AG08396 (cell line): ENCODE measurements around the gene ISG15.
"Not testable (repeated sequence)": the region's sequence is repeated elsewhere in the genome, so short reads cannot be mapped to it uniquely, and the experiment has no call there.

Source experiments
- DNase-seq: peaks from one replicate; pipeline ENCODE4 v3.0.0; 2012; ENCODE audit warnings: low spot score, mixed read lengths

Gene ISG15

DNA sequence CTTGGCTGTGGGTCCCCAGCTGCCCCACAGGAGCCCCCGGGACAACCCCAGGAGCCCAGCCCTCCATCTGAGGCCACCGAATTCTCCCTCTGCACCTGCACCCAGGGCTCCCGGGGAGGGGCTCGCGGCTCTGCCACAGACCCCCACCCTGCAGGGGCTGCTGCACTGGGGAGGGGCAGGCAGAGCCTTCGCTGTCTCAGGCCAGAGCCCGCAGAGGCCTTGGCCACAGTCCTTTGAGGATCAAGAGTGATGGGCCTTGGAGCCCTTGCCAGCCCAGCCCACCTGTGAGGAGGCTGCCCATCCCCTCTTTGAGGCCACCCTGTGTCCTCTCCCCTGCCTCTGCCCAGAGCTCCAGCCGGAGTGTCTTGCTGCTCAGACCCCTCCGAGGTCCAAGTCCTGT lies 37.9 kb upstream of the ISG15 start:
- no peak for DNase-seq

DNA sequence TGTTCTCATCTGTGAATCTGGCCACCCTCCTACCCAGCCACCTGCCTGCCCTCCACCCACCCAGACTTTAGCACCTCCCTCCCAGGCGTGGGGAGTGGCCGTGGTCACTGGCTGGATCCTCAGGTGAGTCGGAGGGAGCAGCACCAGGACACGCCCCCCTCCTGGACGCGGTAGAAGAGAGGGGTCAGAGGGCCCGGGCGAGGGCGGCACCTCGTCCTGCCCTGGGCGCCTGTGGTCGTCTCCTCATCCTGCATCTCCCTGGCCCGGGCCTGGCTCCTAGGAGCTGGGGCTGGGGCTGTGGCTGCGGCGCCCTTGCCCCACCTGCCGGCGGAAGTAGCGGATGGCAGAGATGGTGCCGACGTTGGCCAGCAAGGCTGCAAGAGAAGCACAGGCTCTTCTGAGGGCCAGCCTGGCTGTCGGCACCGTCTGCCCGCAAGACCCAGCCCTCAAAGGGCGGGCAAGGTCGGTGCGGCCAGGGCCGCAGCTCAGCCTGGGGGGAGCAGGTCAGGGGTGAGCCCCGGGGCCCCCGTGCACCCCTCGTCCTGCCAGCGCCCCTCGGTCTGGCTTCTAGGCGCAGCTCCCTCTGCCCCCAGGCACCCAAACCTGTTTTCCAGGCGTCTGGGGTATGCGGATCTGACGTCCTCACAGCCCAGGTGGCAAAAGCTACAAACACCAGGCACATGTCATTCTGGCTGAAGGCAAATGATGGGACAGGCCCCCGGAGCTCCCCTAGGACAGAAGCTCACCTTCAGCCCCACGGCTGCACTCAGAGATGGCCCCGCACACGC lies 37.2 kb upstream of the ISG15 start:
- DNase-seq, result peak; percentile 90

DNA sequence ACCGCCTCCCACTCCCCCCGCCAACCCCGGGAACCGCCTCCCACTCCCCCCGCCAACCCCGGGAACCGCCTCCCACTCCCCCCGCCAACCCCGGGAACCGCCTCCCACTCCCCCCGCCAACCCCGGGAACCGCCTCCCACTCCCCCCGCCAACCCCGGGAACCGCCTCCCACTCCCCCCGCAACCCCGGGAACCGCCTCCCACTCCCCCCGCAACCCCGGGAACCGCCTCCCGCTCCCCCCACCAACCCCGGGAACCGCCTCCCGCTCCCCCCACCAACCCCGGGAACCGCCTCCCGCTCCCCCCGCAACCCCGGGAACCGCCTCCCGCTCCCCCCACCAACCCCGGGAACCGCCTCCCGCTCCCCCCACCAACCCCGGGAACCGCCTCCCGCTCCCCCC lies 36.5 kb upstream of the ISG15 start:
- DNase-seq, result not testable (repeated sequence)

DNA sequence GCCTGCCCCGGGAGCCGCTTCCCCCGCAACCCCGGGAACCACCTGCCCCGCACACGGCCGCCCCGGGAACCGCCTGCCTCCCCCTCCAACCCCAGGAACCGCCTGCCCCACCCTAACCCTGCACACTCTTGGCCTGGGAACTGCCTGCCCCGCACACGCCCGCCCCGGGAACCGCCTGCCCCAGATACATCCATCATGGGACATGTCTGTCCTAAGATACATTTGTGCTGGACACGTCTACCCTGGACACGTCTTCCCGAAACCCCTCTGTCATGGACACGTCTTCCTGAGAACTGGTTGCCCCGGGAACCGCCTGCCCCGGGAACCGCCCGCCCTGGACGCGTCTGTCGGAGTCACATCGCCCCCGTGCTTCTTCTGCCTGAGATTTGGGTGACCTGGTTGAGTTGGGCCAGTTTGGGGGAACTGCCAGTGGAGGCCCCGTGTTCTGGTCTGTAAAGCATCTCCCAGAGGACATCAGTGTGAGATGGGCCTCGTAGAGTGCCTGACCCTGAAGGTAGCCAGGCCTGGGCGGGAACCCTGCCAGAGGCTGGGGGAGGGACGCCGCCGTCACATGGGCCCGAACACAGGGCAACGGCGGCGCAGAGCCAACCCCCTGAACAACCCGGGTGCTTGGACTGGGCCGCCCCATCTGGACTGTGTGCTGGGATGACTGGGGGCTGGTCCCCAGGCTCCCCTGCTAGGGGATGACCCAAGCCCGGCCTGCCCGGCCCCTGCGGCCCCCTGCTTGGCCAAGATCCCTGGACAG lies 35.0 kb upstream of the ISG15 start:
- no peak for DNase-seq

DNA sequence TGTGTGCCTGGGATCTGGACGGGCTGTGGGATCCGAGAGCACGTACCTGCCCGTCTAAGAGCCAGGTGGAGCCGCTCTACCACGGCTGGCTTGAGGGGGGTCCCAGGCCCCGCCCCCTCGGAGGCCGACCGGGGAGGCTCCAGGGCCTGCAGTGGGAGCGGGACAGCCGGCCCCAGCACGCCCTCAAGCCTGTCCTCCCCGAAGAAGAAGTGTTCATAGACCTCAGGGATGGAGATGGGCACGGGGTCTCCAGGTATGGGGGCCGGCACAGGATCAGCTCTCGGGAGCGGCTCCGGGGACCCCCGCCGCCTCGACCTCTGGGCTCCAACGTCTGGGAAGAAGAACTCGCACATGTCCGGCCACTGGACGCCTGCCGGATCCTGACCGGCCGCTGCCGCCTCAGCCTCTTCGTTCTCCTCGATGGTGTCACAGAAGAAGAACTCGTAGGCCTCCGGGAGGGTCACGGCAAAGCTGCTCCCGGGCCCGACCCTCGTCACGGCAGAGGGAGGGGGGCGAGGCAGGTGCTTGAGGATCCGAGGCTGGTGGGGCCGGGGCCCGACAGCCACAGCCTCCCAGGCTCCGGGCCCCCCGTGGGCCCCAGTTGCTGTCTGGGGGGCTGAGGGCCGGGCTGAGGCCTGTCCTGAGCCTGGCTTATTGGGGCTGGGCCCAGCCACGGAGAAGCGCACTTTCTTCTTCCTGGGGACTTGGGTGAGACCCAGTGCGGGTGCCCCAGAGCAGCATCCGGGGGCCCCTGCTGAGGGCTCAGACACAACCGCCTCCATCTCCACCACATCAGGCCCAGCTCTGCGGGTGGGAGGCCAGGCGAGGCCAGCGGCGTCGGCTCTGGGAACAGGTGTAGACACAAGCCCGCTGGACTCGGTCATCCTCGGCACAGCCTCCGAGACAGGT lies 34.2 kb upstream of the ISG15 start:
- no peak for DNase-seq

DNA sequence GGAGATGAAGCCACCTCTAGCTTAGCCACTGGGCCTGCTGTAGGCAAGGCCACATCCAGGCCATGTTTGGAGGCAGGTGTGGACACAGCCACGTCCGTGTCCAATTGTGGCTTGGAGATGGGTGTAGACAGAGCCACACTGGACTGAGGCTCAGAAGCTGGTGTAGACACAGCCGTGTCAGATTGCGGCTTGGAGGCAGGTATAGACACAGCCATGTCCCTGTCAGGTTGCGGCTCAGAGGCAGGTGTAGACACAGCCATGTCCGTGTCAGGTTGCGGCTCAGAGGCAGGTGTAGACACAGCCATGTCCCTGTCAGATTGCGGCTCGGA lies 33.6 kb upstream of the ISG15 start:
- no peak for DNase-seq

DNA sequence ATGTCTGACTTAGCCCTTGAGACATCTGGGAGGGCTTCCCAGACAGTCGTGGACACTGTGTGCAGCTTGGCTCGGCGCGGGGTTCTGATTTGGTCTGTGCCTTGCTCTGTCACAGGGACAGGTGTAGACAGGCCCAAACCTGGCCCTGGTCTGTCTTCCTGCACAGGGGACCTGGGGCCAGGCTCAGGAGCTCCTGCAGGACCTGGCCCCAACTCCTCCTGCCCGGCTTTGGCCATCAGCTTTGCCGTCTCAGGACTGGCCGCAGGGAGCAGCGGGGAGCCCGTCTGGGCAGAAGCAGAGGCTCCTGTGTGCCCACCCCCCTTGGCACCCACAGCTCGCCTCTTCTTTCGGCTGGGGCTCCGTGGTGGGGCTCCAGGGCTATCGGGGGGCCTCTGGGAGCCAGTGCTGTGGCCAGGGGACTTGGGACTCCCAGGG lies 33.1 kb upstream of the ISG15 start:
- DNase-seq, result no peak

DNA sequence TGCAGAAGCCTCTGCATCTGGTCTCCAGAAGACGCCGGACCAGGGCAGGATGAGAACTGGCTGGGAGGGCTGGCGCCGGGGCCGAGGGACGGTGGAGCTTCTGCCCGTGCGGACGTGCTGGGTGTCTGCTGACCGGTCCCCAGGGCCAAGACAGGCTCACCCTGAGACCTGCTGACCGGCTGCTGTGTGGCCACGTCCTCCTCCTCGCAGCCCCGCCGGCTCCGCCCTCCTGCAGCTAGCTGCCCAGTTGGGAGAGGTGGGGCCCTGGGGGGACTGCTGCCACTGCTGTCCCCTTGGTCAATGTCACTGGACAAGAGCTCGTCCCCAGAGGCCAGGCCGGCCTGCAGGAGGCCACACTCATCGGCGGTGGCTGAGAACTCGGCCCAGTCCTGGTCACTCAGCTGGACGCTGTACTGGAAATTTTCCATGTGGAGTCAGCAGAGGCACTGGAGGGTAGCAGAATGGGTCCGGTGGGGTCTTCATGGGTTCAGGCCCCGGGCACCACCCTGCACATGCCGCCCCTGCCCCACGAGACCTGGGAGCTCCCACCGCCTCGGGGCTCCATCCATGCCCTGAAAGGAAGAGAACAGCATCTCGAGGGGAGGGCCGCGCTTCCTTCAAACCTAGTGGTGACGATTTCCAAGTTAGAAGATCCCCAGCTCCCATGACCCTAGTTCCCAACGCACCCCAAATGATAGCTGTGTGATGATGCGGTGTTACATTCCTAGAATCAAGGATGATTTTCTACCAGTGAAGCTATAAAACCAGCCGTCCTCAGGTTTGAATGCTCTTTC lies 32.5 kb upstream of the ISG15 start:
- no peak for DNase-seq

DNA sequence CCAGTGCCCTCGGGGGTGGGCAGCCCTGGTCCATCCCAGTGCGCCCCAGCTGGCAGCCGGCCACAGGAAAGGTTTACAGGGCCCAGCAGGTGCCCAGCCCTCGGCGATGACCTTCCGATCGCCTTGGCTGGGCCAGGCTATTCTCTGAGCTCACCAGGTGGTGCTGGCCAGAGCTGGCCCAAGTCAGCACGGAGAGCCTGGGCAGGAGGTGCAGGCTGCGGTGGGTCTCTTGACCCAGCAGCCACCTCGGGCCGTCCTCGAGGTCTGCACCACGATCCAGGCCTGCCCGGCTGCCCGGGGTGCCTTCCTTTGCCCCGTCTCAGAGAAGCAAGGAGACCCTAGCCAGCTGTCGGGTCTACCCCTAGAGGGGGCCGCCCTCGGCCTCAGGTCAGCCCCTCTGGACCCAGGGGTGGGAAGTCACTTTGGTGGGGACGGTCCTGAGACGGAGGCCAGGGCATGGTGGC lies 31.8 kb upstream of the ISG15 start:
- DNase-seq, result no peak

DNA sequence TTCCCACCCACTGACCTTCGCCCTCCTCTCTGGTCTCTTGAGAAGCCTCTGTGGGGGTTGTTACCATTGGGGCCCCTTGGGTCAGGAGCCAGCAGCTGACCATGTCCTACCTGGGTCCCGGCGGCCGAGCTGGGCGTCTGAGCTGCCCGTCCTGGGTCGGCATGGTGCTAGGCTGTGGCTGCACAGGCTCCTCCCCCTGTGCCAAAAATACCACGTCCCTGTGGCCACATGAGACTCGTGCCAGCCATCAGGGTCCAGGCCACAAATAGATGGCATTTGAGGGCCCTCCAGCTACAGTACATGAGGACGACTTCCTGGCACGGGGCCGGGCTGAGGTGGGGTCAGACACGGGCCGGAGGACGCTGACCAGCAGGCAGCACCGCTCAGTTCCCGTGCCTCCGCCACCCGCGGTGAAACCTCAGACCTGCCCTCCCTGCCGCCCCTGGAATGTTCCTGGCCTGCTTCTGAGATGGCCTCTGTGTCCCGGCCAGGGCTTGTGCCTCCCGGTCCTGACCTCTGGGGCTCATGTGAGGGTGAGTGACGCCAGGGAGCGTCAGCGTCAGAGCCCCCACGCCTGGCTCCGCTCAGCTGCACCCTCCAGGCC lies 31.2 kb upstream of the ISG15 start, which contains the start of gene PERM1:
PERM1 (minus strand) TSS at position 139 of the 604 bp plus-strand sequence. CDS start 1,064 bp downstream, outside the sequence.
- no peak for DNase-seq

DNA sequence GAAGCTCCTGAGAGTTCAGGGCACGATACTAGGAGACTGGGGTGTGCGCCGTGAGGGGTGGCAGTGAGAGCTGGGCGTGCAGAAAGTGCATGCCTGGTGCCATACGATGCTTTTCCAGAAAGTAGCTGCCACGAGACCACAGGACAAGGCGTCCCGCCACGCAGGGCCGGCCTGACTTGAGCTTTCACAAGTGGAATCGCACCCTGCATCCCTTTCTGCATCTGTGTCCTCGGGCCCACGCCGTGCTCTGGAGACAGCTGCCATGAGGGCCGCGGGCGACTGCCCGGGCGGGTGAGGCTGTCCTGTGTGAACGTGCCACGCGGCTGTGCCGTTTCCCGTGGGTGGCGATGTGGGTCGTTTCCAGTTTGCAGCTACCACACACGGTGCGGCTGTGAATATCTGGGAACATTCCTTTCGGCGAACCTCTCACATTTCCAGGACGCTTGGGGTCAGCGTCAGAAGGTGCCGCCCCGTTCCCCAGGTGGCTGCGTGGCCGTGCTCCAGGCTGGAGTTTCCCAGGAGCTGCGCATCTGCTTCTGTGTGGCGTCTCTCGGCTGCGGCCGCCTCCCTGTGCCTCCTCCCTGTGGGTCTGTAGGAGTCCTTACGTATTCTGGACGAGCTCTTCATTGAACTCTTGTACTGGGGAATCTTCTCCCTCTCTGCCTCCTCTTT lies 30.4 kb upstream of the ISG15 start:
- DNase-seq, result no peak

DNA sequence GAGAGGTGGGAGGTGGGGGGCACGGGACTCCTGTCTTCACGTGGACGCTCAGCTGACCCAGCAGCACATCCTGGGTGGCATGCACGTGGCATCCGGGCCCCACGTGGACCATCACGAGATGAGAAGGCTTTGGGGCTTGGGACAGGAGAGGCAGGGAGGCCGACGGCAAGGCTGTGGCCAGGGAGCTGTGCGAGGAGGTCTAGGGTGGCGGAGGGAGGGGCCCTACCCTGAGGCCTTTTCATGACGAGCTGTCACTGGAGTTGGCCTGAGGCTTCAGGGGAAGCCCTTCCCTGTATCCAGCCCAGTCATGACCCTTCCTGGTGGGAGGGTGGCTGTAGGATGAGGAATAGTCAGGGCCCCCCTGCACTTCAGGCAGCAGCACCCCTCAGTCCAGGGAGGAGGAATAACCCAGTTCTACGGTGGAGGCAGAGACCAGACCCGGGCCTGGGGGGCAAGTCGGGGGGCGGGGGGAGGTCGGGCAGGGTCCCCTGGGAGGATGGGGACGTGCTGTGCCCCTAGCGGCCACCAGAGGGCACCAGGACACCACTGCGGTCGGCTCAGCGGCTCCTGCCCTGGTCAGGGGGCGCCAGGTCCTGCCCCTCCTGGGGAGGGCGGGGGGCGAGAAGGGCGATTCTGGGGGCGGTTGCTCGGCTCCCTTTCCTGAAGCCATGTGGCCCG lies 29.4 kb upstream of the ISG15 start:
- DNase-seq, result peak; percentile 84

DNA sequence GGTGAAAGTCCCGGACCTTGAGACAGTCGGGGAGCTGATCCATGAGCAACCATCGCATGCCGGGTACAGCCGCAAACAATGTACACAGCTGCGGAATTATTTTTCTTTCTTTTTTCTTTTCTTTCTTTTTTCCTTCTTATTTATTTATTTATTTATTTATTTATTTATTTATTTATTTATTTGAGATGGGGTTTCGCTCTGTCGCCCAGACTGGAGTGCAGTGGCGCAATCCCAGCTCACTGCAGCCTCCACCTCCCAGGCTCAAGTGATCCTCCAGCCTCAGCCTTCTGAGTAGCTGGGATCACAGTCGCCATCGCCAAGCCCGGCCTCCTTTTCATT lies 28.9 kb upstream of the ISG15 start:
- DNase-seq, result no peak

DNA sequence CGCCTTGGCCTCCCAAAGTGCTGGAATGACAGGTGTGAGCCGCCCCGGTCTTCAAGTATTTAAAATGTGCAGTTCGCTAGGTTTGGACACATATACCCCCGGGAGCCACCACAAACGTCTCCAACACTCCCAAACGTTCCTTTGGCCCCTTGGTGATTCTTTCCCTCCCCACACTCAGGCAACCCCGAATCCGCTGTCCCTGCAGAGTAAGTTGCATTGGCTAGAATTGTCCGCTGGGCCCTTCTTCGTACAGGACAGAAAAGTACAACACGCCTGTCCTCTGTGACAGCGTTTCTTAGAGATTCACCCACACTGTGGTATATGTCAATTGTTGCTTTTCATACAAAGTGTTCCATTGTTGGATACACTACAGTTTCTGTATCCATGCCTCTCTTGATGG lies 28.2 kb upstream of the ISG15 start:
- DNase-seq, result no peak

DNA sequence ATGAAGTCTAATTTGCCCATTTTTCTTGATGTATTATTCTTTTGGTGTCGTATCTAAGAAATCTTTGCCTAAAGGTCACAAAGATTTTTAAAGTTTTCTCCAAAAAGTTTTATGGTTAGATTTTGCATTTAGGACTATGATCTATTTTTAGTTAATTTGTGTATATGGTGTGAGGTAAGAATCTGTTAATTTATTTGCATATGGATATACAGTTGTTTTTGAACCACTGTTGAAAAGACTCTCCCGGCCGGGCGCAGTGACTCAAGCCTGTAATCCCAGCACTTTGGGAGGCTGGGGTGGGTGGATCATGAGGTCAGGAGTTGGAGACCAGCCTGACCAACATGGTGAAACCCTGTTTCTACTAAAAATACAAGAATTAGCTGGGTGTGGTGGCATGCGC lies 25.2 kb upstream of the ISG15 start:
- not testable (repeated sequence) for DNase-seq

DNA sequence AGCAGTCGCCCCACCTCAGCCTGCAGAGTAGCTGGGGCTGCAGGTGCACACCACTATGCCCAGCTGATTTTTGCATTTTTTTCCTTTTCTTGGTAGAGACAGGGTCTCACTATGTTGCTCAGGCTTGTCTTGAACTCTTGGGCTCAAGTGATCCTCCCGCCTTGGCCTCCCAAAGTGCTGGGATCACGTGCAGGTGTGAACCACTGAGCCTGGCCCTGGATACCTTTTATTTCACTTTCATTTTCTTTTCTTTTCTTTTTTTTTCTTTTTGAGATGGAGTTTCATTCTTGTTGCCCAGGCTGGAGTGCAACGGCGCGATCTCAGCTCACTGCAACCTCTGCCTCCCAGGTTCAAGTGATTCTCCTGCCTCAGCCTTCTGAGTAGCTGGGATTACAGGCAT lies 22.0 kb upstream of the ISG15 start:
- DNase-seq, result not testable (repeated sequence)

DNA sequence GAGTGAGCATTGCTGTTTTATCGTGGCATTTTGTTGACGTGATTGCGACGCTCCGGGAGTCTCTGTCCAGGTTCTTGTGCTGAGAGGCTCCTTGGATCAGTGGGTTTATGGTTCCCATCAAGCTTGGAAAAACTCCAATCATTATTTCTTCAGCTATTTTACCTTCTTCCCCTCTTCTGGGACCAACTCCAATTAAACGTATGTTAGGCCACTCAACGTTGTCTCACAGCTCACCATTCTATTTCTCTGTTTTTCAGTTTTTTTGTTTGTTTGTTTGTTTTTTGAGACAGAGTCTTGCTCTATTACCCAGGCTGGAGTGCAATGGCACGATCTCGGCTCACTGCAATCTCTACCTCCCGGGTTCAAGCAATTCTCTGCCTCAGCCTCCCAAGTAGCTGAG lies 21.4 kb upstream of the ISG15 start:
- DNase-seq, result no peak

DNA sequence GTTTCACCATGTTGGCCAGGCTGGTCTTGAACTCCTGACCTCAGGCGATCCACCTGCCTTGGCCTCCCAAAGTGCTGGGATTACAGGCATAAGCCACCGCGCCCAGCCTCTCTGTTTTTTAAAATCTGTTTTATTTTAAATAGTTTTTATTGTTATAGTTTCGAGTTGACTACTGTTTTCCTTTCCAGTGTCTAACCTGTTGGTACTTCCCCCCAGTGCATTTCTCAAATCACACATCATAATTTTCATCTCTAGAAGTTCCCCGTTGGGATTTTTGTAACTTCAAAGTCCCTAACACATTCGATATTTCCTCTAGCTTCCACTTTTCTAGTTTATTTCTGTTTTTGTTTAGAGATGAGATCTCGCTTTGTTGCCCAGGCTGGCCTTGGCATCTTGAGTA lies 20.9 kb upstream of the ISG15 start:
- DNase-seq, result no peak

DNA sequence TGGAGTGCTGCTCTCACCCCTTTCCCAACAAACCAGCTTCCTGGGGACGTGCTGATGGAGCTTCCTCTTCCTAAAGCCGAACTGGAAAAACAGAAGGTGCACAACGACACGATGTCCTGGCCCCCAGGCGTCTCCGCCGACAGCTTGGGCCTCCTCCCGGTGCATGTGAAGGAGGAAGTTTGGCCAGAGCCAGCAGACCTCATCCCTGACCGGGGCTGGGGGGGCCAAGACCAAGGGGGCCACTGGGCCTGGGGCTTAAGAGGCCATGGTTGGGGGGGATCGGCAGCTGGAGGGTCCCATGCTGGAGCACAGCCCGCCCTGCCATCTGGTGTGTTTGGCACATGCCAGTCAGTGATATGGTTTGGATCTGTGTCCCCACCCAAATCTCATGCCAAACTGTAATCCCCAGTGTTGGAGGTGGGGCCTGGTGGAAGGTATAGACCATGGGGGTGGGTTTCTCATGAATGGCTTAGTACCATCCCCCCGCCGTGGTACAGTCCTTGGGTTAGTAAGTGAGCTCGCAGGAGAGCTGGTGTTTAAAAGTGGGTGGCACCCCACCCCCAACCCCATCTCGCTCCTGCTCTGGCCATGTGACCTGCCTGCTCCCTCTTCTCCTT lies 19.8 kb upstream of the ISG15 start:
- DNase-seq, result no peak

DNA sequence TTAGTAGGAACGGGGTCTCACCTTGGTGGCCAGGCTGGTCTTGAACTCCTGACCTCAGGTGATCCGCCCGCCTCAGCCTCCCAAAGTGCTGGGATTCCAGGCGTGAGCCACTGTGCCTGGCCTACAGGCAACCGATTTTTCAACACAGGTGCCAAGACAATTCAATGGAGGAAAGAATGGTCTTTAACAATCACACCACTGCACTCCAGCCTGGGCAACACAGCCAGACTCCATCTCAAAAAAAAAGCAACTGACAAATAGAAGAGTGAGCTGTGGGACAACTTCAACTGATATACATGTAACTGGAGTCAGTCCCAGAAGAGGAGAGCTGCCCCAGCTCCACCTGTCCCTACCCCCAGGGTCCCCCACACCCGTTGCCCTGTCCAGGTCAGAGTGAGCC lies 18.8 kb upstream of the ISG15 start:
- not testable (repeated sequence) for DNase-seq
